ENCODE measurements around the gene POU3F2.

Gene POU3F2

DNA sequence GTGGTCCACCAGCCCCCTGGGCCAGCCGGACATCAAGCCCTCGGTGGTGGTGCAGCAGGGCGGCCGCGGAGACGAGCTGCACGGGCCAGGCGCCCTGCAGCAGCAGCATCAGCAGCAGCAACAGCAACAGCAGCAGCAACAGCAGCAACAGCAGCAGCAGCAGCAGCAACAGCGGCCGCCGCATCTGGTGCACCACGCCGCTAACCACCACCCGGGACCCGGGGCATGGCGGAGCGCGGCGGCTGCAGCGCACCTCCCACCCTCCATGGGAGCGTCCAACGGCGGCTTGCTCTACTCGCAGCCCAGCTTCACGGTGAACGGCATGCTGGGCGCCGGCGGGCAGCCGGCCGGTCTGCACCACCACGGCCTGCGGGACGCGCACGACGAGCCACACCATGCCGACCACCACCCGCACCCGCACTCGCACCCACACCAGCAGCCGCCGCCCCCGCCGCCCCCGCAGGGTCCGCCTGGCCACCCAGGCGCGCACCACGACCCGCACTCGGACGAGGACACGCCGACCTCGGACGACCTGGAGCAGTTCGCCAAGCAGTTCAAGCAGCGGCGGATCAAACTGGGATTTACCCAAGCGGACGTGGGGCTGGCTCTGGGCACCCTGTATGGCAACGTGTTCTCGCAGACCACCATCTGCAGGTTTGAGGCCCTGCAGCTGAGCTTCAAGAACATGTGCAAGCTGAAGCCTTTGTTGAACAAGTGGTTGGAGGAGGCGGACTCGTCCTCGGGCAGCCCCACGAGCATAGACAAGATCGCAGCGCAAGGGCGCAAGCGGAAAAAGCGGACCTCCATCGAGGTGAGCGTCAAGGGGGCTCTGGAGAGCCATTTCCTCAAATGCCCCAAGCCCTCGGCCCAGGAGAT is 1.0 kb downstream of the POU3F2 start:
- no peaks in the 10 kb centered on the region for H3K27me3 ChIP-seq (ENCODE audit: low read depth)
- in situ Hi-C loops (cut with MboI; ENCODE audit: low sequenced_read_pairs), result loop anchor here (25.0 kb wide), 3 partner anchors 198 to 798 kb away; no protein-coding TSS in a partner anchor
- DNase-seq (ENCODE audit: low spot score in 2 of 2), result peak in 1 of 2 experiments; percentile 55
- peaks cover 21% of the 10 kb centered on the region for H3K4me1 ChIP-seq
- peak overlapping the region; percentile 74 for H3K4me3 ChIP-seq
- H3K36me3 ChIP-seq (replicated peaks), result no peaks in the 10 kb centered on the region
- H3K9me3 ChIP-seq, result no peaks in the 10 kb centered on the region

DNA sequence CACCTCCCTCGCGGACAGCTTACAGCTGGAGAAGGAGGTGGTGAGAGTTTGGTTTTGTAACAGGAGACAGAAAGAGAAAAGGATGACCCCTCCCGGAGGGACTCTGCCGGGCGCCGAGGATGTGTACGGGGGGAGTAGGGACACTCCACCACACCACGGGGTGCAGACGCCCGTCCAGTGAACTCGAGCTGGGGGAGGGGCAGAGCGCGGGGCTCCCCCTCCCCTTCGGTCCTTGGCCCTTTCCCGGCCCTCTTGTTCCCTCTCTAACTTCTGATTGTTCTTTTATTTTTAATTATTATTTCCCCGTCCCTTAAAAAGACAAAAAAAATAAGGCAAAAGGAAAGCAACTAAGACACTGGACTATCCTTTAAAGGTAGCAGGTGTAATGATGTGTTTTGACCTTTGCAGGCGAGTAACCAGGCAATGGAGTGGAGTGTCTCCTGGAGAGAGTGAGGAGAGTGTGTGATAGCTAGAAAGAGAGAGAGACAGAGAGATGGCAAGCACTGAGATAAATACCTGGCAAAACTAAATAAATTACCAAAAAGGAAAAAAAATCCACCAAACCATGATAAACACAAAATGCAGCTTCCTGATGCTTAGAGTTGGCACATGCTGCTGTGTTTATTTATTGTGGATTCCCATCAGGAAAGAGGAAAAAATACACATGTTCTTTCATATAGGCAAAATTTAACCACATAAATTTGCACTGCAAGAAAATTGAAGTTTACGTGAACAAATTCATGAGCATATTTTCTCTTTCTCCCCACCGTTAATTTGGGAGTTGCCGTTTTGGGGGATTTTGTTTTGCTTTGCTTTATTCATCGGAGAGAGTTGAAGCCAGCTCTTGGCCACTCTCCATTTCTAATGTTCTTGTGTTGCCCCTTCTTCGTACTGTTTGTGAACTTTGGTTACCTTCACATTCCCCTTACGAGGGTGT is 1.9 kb downstream of the POU3F2 start:
- Histone ChIP-seq H3K4me3 (peak overlapping the region; percentile 74), H3K9me3 (no peaks in the 10 kb centered on the region), H3K36me3 (replicated peaks) (no peaks in the 10 kb centered on the region), H3K27me3 (ENCODE audit: low read depth) (no peaks in the 10 kb centered on the region), H3K4me1 (peaks cover 21% of the 10 kb centered on the region)
- in situ Hi-C loops (cut with MboI; ENCODE audit: low sequenced_read_pairs), result loop anchor here (25.0 kb wide), 3 partner anchors 199 to 799 kb away; no protein-coding TSS in a partner anchor
- peak in 1 of 2 experiments; percentile 45 for DNase-seq (ENCODE audit: low spot score in 2 of 2)

DNA sequence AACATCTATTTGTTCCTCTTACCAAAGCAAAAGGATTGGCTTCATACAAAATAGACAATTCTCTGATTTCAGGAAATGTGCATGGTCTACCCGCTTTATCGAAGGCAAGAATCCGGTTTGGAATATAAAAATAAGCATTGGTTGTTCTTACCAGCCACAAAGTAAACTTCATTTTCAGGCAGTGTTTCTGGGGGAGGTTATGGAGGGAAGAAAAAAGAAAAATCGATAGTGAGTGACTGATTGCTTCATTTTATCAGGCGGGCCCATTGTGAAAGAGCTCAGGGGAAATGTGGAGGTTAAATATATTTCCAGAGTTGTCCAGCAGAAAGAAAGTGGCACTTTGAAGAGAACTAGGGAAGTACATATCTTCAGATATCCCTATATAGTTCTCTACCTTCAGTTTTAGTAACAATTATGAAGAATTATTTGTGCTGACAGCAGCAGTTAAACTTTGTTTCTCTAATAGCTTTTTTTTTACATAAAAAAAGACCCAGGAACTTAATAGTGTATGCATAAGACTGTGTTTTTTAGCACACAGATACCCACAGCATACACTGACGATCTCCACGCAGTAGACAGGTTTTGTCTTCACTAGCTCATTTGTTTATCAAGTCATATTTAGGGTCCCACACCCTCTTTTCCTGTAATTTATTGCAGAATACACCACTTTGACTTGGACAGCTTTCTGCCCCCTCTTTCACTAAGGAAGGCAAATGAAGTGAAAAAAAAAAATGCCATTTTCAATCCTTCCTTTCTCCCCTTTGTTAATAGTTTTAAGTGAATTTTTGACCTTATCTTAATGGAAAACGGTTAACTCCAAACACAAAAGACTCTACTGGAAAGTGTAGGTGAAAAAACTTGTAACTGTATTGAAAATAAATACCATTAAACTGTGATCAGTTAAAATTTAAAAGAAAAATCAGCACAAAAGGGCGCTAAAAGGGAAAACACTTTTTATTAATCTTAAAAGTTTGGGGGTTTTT is 2.9 kb downstream of the POU3F2 start:
- Histone ChIP-seq H3K9me3 (no peaks in the 10 kb centered on the region), H3K4me1 (peaks cover 21% of the 10 kb centered on the region), H3K4me3 (peak overlapping the region; percentile 74), H3K27me3 (ENCODE audit: low read depth) (no peaks in the 10 kb centered on the region), H3K36me3 (replicated peaks) (no peaks in the 10 kb centered on the region)
- in situ Hi-C loops (cut with MboI; ENCODE audit: low sequenced_read_pairs), result loop anchor here (25.0 kb wide), 3 partner anchors 200 to 800 kb away; no protein-coding TSS in a partner anchor
- DNase-seq (ENCODE audit: low spot score in 2 of 2), result peak; percentile 20 to 57

DNA sequence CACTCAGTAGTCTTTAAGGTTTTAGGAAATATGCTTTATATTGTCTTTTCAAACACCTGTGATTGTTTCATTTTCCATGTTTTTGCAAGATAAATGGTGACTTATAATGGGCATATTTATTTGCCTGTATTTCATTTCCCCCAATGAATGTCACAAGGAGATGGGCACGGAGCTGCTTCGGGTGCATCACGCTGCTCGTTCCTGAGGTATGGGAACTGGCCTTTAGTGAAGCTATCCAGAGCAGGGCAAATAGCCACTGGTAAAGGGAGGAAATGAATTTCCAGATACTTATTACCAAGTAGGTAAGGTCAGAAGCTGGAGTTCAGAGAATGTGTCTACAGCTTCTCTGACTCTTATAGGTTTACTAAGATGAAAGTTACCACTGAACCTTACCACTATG is 3.7 kb downstream of the POU3F2 start:
- H3K4me3 ChIP-seq, result peak overlapping the region; percentile 74
- DNase-seq (ENCODE audit: low spot score in 2 of 2), result peak in 1 of 2 experiments; percentile 15
- in situ Hi-C loops (cut with MboI; ENCODE audit: low sequenced_read_pairs), result loop anchor here (25.0 kb wide), 3 partner anchors 201 to 801 kb away; no protein-coding TSS in a partner anchor
- no peaks in the 10 kb centered on the region for H3K27me3 ChIP-seq (ENCODE audit: low read depth)
- no peaks in the 10 kb centered on the region for H3K36me3 ChIP-seq (replicated peaks)
- no peaks in the 10 kb centered on the region for H3K9me3 ChIP-seq
- H3K4me1 ChIP-seq, result peaks cover 17% of the 10 kb centered on the region

DNA sequence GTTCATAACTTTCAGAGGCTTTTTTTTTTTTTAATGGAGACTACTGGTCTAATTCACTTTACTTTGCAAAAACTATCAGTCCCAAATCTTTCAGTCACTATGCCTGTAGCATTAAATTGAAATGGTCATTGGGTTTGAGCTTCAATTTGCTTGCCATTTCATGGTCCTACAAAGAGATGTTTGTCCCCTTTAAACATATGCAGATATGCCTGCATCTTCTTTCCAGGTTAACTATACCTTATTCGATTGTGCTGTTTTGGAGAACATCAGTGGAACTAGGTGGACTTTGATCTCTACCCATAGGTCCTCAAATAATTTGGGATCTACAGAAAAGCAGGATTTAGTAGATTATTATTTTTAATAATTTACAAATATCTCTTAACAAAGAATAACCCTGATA is 4.6 kb downstream of the POU3F2 start:
- Histone ChIP-seq H3K27me3 (ENCODE audit: low read depth) (no peaks in the 10 kb centered on the region), H3K4me3 (no peak overlapping the region), H3K4me1 (peaks cover 9% of the 10 kb centered on the region; the same call in 1 of the 2 replicates), H3K36me3 (replicated peaks) (no peaks in the 10 kb centered on the region), H3K9me3 (no peaks in the 10 kb centered on the region)
- no peak for DNase-seq (ENCODE audit: low spot score in 2 of 2)
- in situ Hi-C loops (cut with MboI; ENCODE audit: low sequenced_read_pairs), result loop anchor here (25.0 kb wide), 3 partner anchors 202 to 802 kb away; no protein-coding TSS in a partner anchor

DNA sequence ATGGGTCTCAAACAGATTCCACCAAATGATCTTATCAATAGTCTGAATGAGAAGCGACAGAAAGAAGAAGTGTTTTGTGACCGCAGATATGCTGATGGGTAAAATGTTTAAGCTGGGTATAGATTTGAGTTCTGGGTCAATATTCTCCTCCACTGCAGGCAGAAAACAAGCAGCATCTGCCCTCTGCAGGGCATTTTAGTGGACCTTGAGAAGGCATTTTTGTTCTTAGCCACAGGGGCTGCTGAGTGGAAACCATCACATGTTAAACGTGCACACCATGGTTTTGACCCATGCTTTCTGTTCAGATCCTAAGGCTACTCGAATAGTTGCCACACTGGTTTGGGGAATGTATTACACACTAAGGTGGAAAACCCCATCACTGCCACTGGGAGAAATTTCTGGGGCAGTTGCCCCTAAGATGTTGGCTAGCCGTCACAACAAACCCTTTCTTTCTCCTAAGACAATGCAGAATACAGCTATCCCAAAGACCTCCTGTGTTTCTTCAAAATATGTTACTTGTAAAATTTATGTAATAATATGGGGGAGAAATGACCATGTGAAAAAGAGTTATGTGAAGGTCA is 5.5 kb downstream of the POU3F2 start:
- Histone ChIP-seq H3K27me3 (ENCODE audit: low read depth) (no peaks in the 10 kb centered on the region), H3K9me3 (no peaks in the 10 kb centered on the region)
- in situ Hi-C loops (cut with MboI; ENCODE audit: low sequenced_read_pairs), result loop anchor here (25.0 kb wide), 3 partner anchors 203 to 803 kb away; no protein-coding TSS in a partner anchor

DNA sequence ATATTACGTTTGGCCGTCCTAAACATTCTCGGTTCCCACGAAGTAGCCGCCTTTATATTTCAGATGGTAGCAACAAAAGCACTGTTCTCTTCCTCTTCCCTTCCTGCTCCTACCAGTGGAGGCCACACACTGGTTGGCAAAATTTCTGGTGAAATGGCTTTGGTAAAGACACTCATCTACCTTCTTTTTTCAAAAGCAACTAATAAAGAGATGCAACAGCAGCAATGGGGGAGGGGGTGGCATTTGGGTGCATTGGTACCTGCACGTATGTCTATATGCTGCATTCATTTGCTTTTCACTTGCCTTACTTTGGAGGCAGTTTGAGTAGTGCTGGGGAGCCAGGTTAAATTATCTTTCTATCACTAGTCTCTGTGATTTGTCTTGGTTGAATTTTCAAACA is 6.0 kb downstream of the POU3F2 start:
- Histone ChIP-seq H3K9me3 (no peaks in the 10 kb centered on the region), H3K4me3 (no peak overlapping the region), H3K36me3 (replicated peaks) (no peaks in the 10 kb centered on the region), H3K27me3 (ENCODE audit: low read depth) (no peaks in the 10 kb centered on the region), H3K4me1 (peaks cover 13% of the 10 kb centered on the region; the same call in 1 of the 2 replicates)
- DNase-seq (ENCODE audit: low spot score in 2 of 2), result no peak
- in situ Hi-C loops (cut with MboI; ENCODE audit: low sequenced_read_pairs), result loop anchor here (25.0 kb wide), 3 partner anchors 203 to 803 kb away; no protein-coding TSS in a partner anchor

More for the DNA sequence above, 5.5 kb downstream of the POU3F2 start:
- peaks cover 13% of the 10 kb centered on the region; the same call in 1 of the 2 replicates for H3K4me1 ChIP-seq
- H3K36me3 ChIP-seq (replicated peaks), result no peaks in the 10 kb centered on the region
- no peak overlapping the region for H3K4me3 ChIP-seq
- DNase-seq (ENCODE audit: low spot score in 2 of 2), result peak in 1 of 2 experiments; percentile 36

DNA sequence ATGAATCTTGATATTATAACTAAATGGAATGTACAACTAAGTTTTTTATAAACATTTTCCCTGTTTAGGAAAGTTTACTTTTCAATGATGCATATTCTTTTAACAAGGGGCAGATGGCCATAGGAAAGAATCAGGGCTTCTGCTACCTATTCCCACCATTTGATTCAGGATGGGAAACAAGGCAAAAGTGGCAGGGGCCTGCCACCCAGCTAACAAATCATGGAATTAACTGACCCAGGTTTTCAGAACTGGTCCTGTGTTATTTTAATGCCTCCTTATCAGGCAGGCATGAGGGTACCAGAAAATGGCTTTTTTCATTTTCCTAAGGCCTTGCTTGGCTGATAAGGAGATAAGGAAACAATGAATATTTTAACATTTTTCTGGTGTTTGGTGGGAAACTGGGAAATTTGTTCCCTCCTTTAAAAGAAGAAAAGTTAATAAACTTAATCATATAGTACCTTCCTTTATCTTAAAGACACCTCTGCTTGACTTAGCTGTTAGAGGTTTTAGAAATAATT is 6.7 kb downstream of the POU3F2 start:
- no peak overlapping the region for H3K4me3 ChIP-seq
- H3K9me3 ChIP-seq, result no peaks in the 10 kb centered on the region
- H3K4me1 ChIP-seq, result peaks cover 13% of the 10 kb centered on the region; the same call in 1 of the 2 replicates
- in situ Hi-C loops (cut with MboI; ENCODE audit: low sequenced_read_pairs), result loop anchor here (25.0 kb wide), 3 partner anchors 204 to 804 kb away; no protein-coding TSS in a partner anchor
- no peak for DNase-seq (ENCODE audit: low spot score in 2 of 2)
- no peaks in the 10 kb centered on the region for H3K36me3 ChIP-seq (replicated peaks)
- H3K27me3 ChIP-seq (ENCODE audit: low read depth), result no peaks in the 10 kb centered on the region

DNA sequence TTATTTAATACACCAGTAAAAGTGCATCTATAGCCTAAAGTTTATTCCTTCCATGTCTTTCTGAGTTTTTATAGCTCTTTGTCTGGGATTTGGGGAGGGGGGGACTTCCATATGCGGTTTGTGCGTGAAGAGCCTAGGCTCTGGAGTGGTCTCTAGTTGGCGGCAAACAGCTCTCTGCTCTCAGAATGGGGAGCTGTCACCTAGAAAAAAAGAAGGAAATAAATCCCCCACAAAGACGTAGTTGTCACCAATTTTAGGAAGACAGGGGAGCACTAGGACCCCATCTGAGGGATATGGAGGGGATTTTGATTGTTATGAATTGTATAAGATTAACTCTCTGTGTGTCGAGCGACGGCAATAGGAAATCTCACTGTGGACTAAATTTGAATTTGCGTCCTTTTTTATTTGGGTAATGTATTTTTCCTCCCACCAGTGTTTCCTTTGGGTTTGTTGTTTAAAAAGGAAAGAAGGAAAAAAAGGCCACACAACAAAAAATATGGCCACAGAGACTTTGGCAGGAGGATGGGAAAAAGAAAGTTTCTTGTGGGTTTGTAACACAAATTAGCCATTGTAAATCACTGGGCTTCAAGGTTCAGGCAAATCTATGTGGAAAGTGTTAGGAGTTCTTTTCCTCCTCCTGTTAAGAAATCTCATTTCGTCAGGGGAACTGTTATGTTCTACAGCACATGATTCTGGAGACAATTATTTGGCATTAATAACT is 7.4 kb downstream of the POU3F2 start:
- DNase-seq (ENCODE audit: low spot score in 2 of 2), result no peak

DNA sequence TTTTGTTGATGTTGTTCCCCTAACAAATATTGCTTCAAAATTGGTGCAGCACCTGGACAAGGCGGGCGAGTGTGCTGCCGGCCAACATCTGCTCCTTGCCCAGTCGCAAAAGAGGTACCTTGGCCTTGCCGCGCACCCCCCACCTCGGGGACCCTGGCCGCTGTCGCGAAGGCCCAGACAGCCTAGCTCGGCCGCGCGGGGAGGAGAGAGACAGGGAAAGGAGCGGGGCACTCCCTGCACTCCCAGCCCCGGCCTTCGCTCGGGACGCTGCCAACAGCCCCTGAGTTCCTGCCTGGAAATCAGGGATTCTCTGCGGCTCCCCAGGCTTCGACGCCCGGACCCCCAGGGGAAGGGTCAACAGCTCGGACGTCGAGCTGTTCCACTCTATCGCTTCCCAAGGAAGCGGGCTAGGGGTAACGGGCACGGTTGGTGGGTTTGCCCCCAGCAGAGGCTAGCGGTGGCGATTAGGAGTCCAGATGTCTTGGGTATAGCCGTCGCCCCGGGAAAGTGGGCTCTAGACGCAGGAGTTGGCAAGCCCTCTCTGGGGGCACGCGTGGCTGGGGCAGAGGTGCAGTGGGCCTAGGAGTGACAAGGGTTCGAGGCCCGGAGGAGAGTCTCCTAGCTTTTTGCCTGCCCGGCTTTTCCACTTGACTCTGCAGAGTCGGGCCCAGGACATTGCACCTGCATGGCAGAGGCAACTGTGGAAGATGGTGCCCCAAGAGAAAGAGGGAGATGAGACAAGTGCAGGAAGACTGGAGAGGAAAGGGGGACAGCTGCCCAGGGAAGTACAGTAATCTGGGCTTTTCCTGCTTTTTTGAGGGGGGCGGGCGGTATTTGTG is 8.2 kb downstream of the POU3F2 start:
- no peak for DNase-seq (ENCODE audit: low spot score in 2 of 2)
- no peaks in the 10 kb centered on the region for H3K9me3 ChIP-seq
- H3K4me3 ChIP-seq, result no peak overlapping the region
- H3K27me3 ChIP-seq (ENCODE audit: low read depth), result no peaks in the 10 kb centered on the region
- peaks cover 13% of the 10 kb centered on the region; the same call in 1 of the 2 replicates for H3K4me1 ChIP-seq
- in situ Hi-C loops (cut with MboI; ENCODE audit: low sequenced_read_pairs), result loop anchor here (25.0 kb wide), 3 partner anchors 205 to 805 kb away; no protein-coding TSS in a partner anchor
- H3K36me3 ChIP-seq (replicated peaks), result no peaks in the 10 kb centered on the region

More for the DNA sequence above, 7.4 kb downstream of the POU3F2 start:
- Histone ChIP-seq H3K4me1 (peaks cover 13% of the 10 kb centered on the region; the same call in 1 of the 2 replicates), H3K4me3 (no peak overlapping the region), H3K27me3 (ENCODE audit: low read depth) (no peaks in the 10 kb centered on the region), H3K9me3 (no peaks in the 10 kb centered on the region), H3K36me3 (replicated peaks) (no peaks in the 10 kb centered on the region)
- in situ Hi-C loops (cut with MboI; ENCODE audit: low sequenced_read_pairs), result loop anchor here (25.0 kb wide), 3 partner anchors 204 to 804 kb away; no protein-coding TSS in a partner anchor
